GM18505 (cell line): ENCODE measurements around the gene KIAA1191.
A peak's percentile ranks its signal among the peaks of the same experiment; 100 is the strongest.

Experiments used
- ATAC-seq: cut with Tn5 transposase; IDR thresholded peaks from one replicate; pipeline ENCODE4 v1.9.1; 2021; ENCODE audit not compliant: unreplicated experiment
- POLR2A ChIP-seq: IDR thresholded peaks from 4 replicates; pipeline ENCODE4 v1.6.1; 2011; ENCODE audit warnings: borderline replicate concordance; ENCODE audit not compliant: insufficient read depth, insufficient read length; ENCODE audit errors: extremely low read depth

The KIAA1191 gene

DNA sequence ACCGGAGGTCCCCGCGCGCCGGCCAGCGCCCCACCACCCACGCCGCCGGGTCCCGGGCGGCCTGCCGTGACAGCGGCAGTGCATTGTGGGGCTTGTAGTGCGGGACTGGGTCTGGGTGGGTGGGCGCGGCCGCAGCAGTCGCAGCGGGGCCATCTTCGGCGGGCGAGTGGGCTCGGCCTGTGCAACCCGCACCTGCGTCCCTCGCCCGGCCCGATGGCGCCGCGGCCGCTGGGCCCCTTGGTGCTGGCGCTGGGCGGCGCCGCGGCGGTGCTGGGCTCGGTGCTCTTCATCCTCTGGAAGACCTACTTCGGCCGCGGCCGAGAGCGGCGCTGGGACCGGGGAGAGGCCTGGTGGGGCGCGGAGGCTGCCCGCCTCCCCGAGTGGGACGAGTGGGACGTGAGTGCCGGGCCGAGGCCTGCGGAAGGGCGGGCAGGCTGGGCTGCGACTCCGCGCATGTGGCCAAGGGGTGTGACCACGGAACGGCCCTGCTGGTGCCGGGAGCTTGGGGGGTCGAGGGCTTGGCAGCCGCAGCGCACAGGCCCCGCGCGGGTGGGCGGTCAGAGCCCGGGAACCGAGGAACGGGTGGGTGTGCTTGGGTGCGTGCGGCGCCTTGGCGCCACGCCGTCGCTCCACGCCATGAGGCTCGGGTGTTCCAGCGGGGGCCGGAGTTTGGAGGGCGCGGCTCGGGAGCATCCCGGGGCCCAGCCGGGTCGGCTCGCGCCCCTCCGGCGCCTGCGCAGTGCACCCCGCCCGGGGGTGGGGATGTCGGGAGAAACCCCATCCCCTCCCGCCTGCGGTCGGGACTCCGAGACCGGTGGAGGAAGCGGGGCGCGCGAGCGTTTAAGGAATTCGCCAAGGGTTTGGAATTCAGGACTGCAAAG is 4.0 kb upstream of the KIAA1191 start, which contains the start of gene ARL10:
TSS of gene ARL10 (plus strand) at position 137 of the 881 bp plus-strand sequence. CDS start at position 214, 77 bp downstream.
- TF ChIP-seq POLR2A: peak; percentile 29
- peak; percentile 32 for ATAC-seq

DNA sequence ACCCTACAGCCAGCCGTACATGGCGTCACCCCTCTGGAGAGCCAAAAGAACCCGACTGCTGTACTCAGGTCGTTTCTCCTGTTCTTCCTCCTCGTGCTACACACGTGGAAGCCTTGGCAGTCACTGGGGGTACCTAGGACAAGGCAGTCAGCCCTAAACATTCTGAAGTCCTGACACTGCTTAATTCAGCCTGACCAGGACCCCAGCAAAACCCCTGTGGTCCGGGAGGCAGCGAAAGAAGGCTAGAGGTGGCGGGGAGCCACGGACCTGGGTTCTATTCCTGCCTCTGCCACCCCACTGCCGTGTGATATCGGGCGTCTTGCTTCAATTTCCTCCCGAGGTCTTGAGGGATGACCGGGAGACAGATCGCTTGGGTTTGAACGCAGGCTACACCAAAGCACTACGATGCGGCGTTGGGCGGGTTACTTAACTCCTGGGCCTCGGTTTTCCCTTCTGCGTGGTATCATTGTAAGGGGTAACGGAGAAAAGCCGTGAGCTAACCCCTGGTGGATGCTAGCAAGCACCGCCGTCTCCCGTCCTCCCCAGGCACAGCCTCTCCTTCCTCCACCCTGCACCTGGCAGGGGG is 3.3 kb upstream of the KIAA1191 start:
- TF ChIP-seq POLR2A: peak; percentile 73
- ATAC-seq: no peak

DNA sequence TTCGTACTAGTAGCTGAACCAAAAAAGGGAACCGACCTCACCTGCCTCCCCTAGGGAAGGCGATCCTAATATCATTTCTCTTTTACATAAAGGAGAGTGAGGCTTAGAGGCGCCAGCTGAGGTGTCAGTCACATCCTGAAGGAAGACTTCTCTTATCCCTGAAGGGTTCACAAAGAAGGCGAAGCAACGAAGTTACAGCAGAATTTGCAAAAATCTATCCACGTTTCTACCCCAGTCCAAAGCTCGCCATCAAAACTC is 598 bp upstream of the KIAA1191 start:
- ATAC-seq: peak; percentile 5
- no peak for TF ChIP-seq POLR2A

DNA sequence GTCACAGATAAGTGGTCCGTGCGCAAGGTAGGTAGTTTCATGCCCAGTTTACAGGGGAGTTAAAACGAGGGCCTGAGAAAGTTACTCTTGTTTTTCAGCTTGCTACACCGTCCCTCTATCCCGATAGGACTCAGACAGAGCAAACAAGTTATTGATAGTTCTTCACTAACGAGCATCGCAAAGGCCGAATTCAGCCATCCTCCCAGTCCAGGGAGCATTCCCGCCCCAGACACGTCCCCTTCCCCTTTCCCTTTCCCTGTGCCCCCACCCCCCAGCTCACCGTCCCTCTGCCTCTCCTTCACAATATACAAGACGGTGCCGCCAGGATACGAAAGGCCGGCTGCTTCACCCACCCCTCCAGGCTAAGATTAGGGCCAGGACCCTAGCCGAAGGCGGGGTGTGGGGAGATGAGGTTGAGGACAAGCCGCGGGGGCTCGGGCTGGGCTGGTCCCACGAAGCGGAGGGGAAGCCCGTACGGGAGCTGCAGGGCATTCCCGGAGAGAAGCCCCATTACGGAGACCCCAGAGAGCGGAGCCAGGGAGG is 599 bp downstream of the KIAA1191 start:
- no peak for TF ChIP-seq POLR2A

DNA sequence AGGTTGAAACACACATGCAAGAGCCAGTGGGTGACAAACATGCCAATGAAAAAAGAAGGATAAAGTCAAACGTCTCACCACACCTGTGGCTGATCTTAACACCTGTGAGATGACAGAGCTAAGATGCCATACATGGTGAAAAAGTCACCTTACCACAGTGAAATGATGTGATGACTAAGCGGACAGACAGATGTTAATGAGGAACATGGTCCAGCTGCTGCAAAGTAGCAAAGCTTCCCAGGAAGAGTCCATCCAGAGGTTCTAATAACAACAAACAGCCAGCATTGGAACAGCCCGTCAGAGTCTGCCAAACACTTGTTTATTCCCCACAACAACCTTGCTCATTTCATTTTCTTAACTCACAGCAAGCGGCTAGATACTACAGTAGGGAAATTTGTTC is 1.9 kb downstream of the KIAA1191 start:
- no peak for TF ChIP-seq POLR2A
- ATAC-seq: no peak

More for the DNA sequence above, 599 bp downstream of the KIAA1191 start:
- peak; percentile 10 for ATAC-seq

DNA sequence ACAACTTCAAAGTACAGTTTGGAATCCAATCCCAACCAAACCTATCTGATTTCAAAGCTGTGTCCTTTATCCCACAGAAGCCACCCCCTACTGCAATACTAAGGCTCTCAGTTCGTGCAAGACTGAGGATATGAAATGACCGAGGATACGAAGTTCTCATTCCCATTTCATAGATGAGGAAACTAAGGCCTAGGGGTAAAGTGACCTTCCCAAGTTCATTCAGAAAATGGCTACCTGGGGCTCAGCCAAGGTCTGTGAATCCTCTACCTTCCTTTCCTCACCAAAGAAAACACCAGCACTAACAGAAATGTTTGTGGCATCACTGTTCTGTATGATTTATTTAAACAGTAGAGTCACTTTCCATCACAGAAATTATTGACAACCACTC is 5.4 kb downstream of the KIAA1191 start:
- ATAC-seq: no peak
- no peak for TF ChIP-seq POLR2A

DNA sequence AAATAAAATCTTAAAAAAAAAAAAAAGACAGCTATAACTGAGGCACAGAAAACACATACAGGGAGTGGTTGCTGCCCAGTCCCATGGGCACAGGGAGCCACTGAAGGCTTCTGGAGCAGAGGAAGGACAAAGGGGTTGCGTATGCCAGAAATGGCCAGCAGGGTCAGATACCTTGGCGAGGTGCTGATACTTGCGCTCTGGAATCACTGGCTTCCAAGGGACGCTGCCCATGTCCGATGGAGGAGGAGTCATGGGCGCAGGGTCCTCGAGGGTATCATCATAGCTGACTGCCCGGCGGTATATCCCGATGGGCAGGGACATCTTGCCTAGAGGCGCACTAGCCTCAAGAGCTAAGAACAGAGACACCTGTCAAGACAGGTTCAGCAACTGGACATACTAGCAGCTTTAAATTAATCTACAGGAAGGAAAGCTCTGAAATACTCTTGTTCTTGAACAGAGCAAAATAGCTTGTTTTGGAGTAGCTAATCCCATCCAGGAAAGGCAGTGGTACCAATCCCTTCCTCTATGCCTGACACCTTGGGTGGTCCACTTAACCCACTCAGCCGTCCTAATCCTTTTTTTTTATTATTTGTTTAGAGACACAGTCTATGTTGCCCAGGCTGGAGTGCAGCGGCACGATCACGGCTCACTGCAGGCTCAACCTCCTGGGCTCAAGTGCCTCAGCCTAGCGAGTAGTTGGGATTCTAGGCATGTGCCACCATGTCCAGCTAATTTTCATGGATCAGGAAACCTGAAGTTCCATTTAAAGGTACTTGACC is 6.0 kb downstream of the KIAA1191 start:
- ATAC-seq: no peak

DNA sequence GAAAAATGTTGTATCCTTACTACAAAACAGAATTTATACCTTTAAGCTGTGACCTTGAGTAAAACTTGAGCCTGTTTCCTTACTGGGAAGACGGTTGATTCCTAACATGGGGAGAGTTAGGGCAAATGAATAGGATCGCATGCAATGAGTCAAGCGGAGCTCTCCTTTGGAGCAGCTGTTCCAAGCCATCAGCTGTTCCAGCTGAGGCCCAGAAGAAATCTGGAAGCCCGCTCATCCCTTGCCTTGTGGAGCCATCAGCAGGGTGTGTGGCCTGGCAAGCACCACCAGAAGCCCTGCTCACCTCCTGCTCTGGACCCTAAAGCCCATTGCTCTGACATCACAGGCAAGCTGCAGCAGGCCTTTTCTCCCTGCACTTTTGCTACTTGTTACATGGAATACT is 8.0 kb downstream of the KIAA1191 start:
- no peak for ATAC-seq
- no peak for TF ChIP-seq POLR2A

More for the DNA sequence above, 6.0 kb downstream of the KIAA1191 start:
- no peak for TF ChIP-seq POLR2A

DNA sequence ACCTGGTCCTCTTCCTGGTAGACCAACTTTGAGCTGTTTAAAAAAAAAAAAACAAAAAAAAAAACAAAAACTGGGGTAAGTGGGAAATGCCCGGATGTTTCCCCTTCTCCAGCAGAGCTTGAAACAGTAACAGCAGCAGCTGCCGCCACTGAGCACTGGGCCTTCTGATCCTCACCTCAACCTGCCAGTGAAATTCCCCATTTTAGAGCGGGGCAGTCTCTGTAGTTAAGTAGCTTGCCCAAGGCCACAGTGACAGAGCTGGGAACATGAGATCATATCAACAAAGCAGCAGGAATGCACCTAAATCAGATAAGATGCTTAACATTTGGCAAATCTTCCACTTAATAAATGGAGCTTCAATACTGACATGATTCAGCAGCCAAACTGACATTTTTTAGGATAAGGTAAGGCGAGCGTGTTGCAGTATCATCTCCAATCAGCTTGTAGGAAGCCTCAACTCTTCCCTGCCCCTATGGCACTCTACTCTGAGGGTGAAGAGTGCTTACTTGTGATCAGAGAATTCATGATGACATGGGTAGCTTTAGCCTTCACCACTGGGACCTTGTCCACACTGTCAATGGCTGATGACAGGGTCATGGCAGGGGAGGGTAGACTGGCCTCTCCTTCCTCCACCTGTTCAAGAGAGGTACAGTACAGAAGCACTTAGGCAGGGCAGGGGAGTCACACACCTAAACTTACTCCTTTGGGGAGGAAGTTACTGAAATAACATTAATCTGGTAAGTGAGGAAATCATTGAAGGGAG is 9.3 kb downstream of the KIAA1191 start:
- ATAC-seq: no peak

DNA sequence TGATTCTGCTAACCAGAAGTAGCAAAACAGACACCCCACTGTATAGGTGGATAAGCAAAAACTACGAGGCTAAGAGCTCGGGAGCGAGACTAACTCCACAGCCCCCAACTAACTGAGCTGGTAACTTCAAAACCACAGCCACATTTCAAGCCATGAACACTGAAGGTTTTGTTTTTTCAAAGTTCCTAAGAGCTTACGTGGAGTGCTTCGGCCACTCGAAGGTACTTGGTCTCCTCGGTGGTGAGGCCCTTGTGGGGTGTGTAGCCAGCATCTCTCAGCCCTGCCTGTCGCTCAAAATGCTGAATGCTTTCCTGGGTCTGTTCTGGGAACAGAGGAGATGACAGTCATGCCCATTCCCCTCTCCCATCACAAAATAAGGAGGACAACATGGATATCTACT is 11.1 kb downstream of the KIAA1191 start:
- ATAC-seq: no peak
- no peak for TF ChIP-seq POLR2A

More for the DNA sequence above, 9.3 kb downstream of the KIAA1191 start:
- TF ChIP-seq POLR2A: no peak

DNA sequence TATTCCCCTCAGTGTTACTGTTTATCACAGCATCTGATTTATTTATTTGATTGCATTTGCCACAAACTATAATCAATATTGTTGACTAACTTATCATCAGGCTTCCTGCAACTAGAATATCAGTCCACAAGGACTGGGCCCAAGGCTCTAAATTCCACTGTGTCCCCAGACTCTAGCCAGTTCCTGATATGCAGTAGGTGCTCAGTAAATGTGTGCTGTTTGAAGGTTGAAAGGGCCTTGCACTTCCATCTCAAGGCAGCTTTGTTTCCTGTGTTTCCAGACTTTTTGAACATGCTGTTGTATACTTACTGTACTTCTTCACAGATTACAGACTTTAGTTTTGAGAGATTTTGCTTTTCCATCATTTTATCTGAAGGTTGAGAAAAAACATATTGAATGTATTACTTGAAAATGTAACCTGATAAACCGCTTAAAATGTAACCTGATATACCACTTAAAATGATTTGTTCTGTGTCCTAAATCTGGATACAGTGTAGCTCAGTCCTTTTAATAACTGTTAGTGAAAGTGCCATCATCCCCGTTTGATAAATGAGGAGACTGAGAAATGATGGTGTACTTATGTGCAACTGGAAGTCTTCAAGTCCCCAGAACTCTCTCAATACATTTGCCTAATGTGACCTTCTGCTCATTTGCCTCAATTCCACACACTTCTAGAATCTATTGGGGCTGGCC is 18.7 kb downstream of the KIAA1191 start:
- TF ChIP-seq POLR2A: no peak
- no peak for ATAC-seq

DNA sequence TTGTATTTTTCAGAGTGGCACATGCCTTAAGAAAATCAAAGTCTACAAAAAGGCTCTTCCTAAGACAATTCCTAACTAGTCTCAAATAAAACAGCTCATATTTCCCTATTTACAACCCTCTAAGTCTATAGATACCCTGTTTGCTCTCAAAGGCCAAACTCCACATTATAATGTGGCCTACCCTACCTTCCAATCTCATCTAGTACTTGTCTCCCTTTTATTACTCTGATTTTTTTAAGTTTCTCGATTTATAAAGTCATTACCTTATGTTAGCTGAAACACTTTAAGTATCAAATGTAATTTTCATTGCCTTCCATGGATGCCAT is 19.4 kb downstream of the KIAA1191 start:
- no peak for TF ChIP-seq POLR2A
- ATAC-seq: no peak
